ENCODE measurements around the gene AKAP1.
A peak's percentile ranks its signal among the peaks of the same experiment; 100 is the strongest.

AKAP1 gene

DNA sequence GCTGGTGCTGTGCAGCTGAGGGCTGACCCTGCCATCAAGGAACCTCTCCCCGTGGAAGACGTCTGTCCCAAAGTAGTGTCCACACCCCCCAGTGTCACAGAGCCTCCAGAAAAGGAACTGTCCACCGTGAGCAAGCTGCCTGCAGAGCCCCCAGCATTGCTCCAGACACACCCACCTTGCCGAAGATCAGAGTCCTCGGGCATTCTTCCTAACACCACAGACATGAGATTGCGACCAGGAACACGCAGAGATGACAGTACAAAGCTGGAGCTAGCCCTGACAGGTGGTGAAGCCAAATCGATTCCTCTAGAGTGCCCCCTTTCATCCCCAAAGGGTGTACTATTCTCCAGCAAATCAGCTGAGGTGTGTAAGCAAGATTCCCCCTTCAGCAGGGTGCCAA, 20.5 kb downstream of the AKAP1 start:
- DNase-seq (ENCODE audit: low read depth, low spot score) = no peak

DNA sequence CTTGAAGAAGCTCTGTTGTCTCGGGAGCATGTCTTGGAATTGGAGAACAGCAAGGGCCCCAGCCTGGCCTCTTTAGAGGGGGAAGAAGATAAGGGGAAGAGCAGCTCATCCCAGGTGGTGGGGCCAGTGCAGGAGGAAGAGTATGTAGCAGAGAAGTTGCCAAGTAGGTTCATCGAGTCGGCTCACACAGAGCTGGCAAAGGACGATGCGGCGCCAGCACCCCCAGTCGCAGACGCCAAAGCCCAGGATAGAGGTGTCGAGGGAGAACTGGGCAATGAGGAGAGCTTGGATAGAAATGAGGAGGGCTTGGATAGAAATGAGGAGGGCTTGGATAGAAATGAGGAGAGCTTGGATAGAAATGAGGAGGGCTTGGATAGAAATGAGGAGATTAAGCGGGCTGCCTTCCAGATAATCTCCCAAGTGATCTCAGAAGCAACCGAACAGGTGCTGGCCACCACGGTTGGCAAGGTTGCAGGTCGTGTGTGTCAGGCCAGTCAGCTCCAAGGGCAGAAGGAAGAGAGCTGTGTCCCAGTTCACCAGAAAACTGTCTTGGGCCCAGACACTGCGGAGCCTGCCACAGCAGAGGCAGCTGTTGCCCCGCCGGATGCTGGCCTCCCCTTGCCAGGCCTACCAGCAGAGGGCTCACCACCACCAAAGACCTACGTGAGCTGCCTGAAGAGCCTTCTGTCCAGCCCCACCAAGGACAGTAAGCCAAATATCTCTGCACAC, 21.2 kb downstream of the AKAP1 start:
- no peak for DNase-seq (ENCODE audit: low read depth, low spot score)

DNA sequence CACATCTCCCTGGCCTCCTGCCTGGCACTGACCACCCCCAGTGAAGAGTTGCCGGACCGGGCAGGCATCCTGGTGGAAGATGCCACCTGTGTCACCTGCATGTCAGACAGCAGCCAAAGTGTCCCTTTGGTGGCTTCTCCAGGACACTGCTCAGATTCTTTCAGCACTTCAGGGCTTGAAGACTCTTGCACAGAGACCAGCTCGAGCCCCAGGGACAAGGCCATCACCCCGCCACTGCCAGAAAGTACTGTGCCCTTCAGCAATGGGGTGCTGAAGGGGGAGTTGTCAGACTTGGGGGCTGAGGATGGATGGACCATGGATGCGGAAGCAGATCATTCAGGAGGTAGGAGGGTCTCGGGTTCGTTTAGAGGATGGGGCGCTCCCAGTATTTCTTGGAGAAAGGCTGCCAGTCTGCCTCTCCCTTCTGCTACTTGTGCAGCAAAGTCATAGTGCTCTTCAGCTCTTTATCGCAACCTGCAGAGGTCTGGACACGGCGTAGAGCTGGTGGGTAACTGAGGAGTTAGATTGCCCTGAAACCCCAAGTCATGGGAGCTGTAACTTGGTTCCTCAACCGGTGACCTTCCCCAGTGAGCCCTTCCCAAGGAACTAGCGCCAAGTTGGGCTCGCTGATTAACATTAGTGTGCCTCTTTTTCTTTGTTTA, 21.9 kb downstream of the AKAP1 start:
- no peak for DNase-seq (ENCODE audit: low read depth, low spot score)

DNA sequence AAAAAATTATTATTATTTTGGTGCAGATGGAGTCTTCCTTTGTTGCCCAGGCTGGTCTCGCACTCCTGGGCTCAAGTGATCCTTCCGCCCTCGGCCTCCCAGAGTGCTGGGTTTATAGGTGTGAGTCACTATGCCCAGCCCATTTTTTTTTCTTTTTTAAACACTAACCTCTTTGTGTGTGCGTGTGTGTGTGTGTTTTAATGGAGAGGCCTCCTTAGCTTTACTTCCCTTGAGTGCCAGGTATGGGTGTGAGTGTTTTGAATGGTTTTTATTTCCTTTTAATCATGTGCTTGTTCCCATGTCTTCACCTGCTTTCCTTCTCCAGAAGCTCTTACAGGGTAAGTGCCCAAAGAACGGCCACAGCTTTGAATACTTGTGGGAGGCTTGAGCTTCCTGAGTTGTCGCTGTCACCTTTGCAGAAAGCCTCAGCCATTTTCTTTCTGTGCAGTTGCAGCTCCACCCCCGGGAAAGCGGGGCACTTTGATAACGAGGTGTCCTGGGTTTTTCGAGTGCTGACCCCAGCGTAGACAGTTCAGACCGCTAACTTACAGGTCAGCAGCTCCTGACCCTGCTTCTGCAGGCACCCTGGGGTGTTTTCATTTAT, 22.6 kb downstream of the AKAP1 start:
- DNase-seq (ENCODE audit: low read depth, low spot score) = no peak

DNA sequence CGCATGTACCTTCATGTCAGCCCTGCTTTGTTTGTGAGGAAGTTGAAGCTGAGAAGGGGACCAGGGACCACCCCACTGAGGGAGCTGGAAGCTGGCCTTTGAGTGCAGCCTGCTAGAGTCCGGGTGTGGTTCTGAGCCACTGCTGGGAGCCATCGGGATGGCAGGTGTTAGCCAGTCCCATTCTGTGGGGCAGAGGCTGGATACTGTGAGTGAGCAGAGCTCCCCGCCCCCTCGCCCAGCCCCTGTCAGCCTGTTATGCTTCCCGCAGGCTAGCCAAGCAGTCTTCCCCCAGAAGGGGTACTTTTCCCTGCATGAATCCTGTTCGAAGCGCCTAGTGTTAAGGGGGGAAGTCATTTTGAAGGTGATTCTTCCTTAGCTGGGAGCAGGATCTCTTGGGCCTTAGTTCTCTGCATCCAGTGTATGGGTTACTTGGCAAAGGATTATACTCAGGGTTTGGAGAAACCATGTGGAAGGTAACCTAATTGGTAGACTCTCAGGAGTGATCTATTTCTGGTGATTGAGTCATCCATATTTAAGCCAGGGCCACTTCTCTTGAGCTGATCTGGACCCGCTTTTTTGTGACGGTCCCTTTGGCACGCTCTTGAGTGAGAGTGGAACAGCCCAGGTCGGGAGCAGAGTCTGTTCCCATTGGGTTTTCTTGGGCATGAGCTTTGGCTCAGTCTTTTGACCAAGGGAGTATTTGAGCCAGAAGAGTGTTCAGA, 23.8 kb downstream of the AKAP1 start:
- DNase-seq (ENCODE audit: low read depth, low spot score) = no peak

DNA sequence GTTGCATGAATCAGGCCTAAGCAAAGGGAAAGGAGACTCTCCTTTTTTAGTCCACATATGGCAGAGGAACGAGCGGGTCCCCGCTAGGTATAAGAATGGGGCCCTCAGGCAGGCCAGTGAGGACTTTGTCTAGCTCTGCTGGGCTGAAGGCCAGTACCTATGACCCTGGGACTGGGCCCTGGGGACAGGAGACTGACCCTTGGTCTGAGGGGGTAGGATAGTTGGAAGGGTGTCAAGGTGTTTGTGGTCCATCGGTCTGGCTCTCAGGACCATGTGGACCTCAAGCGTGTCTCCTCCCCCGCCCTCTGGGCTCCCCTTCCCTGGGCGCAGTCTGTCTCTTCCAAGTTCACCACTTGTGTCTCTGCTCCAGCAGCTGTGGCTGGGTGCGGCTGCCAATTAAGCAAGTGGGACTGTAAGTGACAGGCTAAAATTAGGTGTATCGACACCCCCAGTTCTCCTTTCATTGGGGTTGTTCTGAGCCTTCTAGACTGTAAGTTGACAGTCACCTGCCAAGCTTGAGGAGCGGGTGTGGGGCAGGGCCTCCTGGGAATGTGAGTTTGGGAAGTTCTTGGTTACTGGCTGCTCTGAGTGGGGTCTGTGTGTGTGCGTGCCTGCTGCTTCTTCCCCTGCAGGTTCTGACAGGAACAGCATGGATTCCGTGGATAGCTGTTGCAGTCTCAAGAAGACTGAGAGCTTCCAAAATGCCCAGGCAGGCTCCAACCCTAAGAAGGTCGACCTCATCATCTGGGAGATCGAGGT, 24.5 kb downstream of the AKAP1 start:
- DNase-seq (ENCODE audit: low read depth, low spot score) = peak; percentile 35

DNA sequence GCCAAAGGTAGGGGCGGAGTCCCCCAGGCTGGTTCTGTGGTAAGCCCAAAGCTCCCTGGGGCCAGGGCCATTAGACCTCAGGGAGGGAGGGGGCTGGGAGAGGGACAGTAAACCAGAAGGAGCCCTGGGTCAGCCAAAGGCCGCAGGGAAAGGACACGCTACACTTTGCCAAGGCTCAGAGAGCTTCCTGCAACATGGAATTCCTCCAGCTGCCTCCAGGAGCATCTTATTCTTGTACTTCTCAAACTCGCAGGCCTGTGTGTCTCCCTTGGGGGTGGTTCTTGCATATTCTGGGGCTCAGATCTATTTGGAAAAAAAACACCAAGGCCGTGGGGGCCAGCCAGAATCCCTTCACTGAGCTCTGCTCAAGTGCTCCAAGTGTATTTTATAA, 25.1 kb downstream of the AKAP1 start:
- DNase-seq (ENCODE audit: low read depth, low spot score) = no peak

DNA sequence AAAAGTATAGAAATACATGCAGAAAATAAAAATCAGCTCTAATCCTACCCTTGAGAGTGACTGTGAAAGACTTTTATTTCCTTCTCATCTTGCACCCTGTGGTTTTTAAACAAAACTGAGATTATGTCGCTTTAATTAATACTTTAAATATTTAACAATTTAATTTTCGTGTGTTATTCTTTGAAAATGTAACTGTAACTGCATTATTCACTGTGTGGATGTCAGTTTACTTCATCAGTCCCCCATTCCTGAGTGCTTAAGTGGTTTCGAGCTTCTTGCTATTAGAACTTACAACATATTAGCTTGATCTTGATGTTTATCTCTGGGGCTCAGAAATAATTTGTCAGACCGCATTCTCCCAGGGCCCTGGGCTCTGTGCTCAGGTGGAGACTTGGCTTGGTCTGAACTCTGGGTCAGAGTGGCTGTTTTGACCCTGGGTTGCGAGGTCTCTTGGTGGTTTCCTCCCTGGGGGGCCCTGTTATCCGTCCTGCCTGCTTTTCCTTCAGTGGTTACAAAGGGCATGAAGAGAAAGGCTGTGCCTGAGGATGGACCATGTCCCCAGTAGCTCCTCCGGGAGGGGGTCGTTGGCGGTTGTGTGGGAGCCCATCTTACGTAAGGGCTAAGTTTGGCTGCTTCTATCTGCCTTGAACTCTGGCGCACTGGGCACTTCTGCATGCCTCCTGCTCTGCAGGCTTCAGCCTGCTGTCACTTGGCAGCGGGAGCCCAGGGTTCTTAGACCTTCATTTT, 25.7 kb downstream of the AKAP1 start:
- no peak for DNase-seq (ENCODE audit: low read depth, low spot score)

DNA sequence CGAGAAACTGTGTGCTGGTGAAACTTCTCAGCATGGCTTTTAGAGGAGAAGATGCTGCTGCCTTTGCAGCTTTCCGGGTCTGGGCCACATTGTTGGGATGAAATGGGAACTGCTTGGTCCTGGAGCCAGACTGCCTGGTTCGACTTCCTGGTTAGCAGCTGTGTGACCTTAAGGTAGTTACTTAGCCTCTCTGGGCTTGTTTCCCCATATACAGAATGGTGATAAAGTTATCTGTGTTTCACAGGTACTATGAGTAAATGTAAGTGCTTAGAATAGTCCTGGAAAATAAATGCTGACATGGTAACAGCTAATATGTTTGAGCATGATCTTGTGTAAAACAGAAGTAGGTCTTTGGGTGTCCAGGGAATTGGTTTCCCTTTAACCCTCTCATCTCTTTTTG, 26.3 kb downstream of the AKAP1 start:
- DNase-seq (ENCODE audit: low read depth, low spot score) = no peak

DNA sequence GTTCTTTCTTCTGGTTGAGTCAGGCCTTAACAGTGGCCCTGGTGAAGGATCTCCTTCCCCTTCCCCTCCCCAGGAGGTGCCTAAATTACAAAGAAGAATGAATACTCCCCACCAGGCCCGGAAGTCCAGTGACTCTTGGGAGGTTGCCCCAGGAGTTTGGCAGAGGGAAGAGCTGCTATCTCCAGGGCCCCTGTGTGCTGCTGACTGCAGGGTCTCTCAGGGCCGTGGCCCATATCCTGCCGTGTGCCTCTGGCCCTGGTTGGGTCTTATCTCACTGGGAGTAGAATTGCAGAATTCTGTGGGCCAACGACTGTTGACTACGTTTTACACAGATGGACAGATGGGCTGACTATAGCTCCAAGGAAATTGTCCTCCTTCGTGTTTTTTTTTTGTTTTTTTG, 28.0 kb downstream of the AKAP1 start:
- DNase-seq (ENCODE audit: low read depth, low spot score) = no peak

DNA sequence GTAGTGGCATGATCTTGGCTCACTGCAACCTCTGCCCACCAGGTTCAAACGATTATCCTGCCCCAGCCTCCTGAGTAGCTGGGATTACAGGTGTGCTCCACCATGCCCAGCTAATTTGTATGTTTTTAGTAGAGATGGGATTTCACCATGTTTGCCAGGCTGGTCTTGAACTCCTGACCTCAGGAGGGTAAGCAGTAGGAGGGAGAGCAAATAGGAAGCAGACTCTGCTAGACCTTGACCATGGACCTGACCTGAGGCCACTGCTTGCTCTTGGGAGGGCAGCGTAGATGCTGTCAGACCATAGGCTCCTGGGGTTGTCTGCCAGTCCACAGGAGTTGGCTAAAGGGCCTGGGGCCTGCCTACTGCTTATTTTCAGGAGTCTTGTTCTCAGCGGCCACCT, 28.6 kb downstream of the AKAP1 start:
- DNase-seq (ENCODE audit: low read depth, low spot score) = no peak

DNA sequence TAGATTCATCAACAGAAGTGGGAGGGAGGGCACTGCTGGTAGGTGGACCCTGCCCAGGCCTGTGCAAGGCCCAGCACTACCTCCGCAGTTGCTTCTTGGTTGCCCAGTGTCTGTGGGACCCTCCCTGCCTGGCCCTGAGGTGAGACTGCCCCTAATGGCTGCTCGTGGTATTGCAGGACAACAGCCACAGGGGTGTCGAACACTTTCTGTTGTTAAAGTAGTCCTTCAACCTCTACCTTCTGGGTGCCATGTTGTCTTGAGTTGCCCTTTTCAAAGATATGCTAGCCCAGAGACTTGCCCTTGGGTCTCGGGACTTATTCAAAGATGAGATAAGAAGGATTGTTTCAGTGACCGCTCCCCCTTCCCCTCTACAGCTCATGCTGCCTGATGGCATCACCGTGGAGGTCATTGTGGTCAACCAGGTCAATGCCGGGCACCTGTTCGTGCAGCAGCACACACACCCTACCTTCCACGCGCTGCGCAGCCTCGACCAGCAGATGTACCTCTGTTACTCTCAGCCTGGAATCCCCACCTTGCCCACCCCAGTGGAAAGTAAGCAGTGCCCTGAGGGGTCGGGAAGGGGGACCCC, 29.1 kb downstream of the AKAP1 start:
- no peak for DNase-seq (ENCODE audit: low read depth, low spot score)

DNA sequence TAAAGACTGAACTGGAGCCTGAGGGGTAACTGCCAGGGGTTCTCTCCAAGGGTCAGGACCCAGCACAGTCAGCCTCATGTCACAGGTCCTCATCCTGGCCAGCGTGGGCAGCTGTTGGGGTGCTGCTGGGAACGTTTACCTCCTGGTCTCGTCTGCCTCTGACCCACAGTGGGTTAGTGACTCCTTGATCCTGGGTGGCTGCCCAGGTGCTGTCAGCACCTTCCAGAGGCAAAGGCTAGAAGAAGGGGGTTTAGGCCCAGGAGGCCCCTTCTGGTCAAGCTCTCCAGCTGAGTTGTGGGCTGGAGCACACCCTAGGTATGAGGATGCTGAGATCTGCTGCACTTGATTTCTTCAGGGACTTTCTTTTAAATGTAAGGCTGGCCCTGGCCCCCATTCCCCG, 30.3 kb downstream of the AKAP1 start:
- DNase-seq (ENCODE audit: low read depth, low spot score) = no peak

DNA sequence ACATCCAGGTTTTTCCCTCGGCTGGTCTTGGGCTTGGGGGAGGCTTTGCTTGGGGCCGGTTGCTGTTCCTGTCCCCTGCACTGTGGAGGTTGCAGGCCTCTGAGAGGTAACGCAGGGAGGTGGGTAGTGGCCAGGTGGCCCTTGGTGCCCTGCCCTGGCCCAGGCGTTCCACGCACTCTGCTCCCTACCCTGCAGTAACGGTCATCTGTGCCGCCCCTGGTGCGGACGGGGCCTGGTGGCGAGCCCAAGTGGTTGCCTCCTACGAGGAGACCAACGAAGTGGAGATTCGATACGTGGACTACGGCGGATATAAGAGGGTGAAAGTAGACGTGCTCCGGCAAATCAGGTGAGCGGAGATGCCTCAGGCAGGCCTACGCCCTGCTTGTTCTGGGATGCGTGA, 30.9 kb downstream of the AKAP1 start:
- DNase-seq (ENCODE audit: low read depth, low spot score) = no peak

DNA sequence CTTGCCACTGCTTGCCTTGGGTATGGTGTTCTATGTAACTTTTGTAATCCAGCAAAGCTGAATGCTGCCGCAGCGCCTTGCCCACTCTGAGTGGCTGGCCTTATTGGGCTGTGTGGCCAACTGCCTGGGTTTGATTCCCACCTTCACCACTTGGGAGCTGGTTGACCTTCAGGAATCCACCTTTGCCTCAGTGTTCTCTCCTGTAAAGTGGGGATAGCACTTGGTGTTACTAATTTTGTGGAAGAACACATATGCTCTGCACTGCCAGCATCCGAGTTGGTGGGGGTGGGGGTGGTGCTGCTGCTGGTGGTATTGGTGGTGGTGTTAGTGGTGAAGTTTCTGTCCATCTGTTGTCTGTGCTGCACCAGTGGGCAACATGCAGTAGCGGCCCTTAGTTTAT, 32.8 kb downstream of the AKAP1 start:
- DNase-seq (ENCODE audit: low read depth, low spot score) = no peak

DNA sequence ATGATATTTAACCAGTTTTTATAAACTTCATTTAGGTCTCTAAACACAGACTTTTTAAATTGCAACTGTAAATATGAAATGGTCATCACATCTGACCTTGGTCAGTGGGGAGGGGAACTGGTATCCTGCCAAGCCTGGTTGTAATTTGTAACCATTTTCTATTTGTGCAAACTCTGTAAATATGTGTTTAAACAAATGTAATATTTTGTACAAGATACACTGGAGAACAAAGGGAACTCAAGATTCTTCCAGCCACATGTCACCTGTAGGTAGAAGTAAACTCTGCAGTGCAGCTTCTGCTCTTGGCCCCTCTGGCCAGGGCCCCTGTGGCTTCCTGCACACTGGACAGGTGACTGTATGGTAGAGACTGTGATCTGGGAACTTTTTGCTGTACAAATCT, 35.8 kb downstream of the AKAP1 start:
- DNase-seq (ENCODE audit: low read depth, low spot score) = no peak

DNA sequence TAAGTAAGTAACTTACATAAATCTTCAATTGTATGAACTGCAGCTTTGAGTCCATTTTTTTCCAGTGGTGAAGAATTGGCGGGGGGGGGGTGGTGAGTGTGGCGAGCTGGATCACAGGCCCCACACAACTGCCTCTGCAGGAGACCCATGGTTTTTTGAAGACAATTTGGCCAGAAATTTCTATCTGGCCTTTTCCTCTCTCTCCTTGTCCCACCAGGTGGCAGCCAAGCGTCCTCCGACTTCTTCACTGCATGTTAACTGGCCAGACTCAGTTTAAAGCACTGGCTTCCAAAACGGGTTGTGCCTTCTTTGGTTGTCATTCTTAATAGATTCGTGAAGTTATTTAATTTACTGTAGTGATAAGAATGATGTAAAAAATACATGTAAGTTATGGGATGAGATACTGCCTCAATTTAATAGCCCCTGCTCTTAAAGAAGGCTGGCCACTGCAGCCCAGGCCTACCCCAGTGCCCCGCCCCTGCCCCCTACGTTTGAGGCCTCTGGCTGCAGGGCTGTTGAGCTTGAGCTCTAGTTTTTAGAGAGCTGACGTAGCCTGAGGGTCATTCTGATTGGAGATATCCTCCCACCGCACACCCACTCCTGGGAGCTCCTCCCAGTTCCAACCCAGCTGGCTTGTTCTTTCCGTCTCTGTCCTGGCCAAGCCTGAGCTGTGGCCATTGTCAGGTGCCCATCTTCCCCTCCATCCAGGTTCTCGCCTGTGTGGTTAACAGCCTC, 36.4 kb downstream of the AKAP1 start:
- DNase-seq (ENCODE audit: low read depth, low spot score) = no peak

DNA sequence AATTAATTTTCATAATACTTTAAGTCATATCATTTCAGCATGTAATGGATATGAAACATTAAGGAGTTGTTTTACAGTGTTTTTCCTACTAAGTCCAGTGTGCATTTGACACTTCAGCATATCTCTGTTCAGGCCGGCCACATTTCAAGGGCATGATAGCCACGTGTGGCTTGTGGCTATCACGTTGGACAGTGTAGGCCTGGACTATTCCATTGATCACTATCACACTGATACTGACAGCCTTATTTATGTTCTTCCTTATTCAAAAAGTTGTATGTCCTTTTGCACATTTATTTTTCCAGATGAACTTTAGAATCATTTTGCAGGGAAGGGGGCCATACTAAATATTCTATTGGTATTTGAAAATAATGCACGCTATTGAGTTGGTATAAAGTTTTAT, 39.0 kb downstream of the AKAP1 start:
- no peak for DNase-seq (ENCODE audit: low read depth, low spot score)

DNA sequence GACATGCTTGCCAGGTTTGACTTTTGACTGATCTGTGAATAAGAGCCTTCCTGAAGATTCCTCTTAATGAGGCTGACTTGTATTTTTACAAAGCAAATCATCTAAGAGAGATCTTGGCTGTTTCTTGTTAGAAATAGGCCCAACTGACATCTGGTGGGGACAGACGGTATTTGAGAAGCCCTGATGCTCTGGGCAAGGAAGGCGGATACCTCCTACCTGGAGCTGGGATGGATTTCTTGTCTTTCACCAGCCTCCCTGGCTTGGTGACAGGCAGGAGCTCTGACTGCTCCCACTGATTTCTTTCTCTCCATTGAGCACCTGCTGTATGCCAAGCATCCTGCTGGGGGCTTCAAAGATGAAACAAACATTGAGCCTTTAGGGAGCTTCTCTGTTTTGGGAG, 40.4 kb downstream of the AKAP1 start:
- DNase-seq (ENCODE audit: low read depth, low spot score) = no peak

DNA sequence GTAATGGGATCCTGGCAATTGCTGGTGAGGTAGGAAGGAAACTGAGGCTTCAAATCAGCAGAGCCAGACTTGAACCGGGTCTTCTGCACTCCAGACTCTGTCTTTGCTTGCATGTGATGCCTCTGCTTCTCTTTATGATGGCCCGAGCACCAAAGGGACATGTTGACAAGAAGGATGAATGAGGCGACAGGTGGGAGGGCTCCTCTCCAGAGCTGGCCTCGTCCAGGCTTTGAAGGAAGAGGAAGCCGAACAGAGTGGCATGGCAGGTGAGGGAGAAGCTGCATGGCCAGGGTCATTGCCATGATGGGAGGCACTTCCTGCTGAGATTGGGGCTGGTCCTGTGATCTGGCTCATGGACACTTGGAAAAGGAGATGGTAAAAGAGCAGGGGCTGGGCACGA, 40.8 kb downstream of the AKAP1 start:
- no peak for DNase-seq (ENCODE audit: low read depth, low spot score)
